ENCODE data around the gene CD74.

The CD74 gene

GRCh38 chr5:150409638-150410523 lies 2.8 kb downstream of the CD74 start:
- DNase-seq = peak; percentile 79

- no peak for DNase-seq
Observed at GRCh38 chr5:150408231-150408943, 4.3 kb downstream of the CD74 start.

GRCh38 chr5:150407096-150407720 lies 5.5 kb downstream of the CD74 start:
- no peak for DNase-seq

GRCh38 chr5:150406723-150407095 lies 6.0 kb downstream of the CD74 start:
- no peak for DNase-seq

GRCh38 chr5:150406103-150406722 lies 6.5 kb downstream of the CD74 start:
- DNase-seq = no peak

GRCh38 chr5:150404941-150405816 lies 7.5 kb downstream of the CD74 start:
- no peak for DNase-seq

GRCh38 chr5:150404535-150404934 lies 8.2 kb downstream of the CD74 start:
- no peak for DNase-seq

GRCh38 chr5:150404121-150404520 lies 8.6 kb downstream of the CD74 start:
- no peak for DNase-seq

- DNase-seq = no peak
Observed at GRCh38 chr5:150402901-150403342, 9.8 kb downstream of the CD74 start.

GRCh38 chr5:150402229-150402773 lies 10.4 kb downstream of the CD74 start:
- DNase-seq = no peak

- DNase-seq = no peak
Observed at GRCh38 chr5:150401376-150402228, 11.1 kb downstream of the CD74 start.

- DNase-seq = no peak
Observed at GRCh38 chr5:150401076-150401375, 11.7 kb downstream of the CD74 start.

- DNase-seq = no peak
Observed at GRCh38 chr5:150400316-150401075, 12.2 kb downstream of the CD74 start.

- no peak for DNase-seq
Observed at GRCh38 chr5:150399524-150400211, 13.0 kb downstream of the CD74 start.

GRCh38 chr5:150398722-150399523 lies 13.8 kb downstream of the CD74 start:
- DNase-seq = no peak

- DNase-seq = no peak
Observed at GRCh38 chr5:150397782-150398721, 14.7 kb downstream of the CD74 start.

- DNase-seq = no peak
Observed at GRCh38 chr5:150397146-150397781, 15.4 kb downstream of the CD74 start.

All from NCI-H1436 (cell line).